Osteocyte (in vitro differentiated cells): ENCODE measurements around the gene DISP2. TPM values are rescaled to one million over a fixed set of nuclear protein-coding genes. Genes with fewer than 3 reads are reported as not detected.
A peak's percentile ranks its signal among the peaks of the same experiment; 100 is the strongest.

Experiments used
- DNase-seq: peaks from one replicate; pipeline ENCODE4 v3.0.0; 2021; ENCODE audit warnings: mixed read lengths; ENCODE audit not compliant: unreplicated experiment; ENCODE audit errors: extremely low spot score
- H3K27ac Mint-ChIP-seq: one replicate; pipeline ENCODE4 v1.8.0; 2021; ENCODE audit warnings: mild to moderate bottlenecking, mixed read lengths; ENCODE audit not compliant: unreplicated experiment
- H3K27me3 Mint-ChIP-seq: one replicate; pipeline ENCODE4 v1.8.0; 2021; ENCODE audit warnings: mixed read lengths; ENCODE audit not compliant: unreplicated experiment
- H3K36me3 Mint-ChIP-seq: one replicate; pipeline ENCODE4 v1.8.0; 2021; ENCODE audit warnings: mixed read lengths; ENCODE audit not compliant: unreplicated experiment
- H3K4me1 Mint-ChIP-seq: one replicate; pipeline ENCODE4 v1.8.0; 2021; ENCODE audit warnings: mixed read lengths; ENCODE audit not compliant: unreplicated experiment
- H3K4me3 Mint-ChIP-seq: one replicate; pipeline ENCODE4 v1.8.0; 2021; ENCODE audit warnings: mild to moderate bottlenecking, moderate library complexity, mixed read lengths; ENCODE audit not compliant: unreplicated experiment
- H3K9me3 Mint-ChIP-seq: one replicate; pipeline ENCODE4 v1.8.0; 2021; ENCODE audit warnings: mixed read lengths; ENCODE audit not compliant: unreplicated experiment
- total RNA-seq: library from RNA; stranded (reverse); gene quantifications from 2 replicates; pipeline ENCODE4 v1.2.1, GENCODE V29; 2021
- TF ChIP-seq, protein P1 (sequence below): fragments of 200-600 bp; sonication (generic); IDR thresholded peaks from 2 replicates; pipeline ENCODE4 v1.5.0; 2021; ENCODE audit warnings: antibody characterized with exemption, mild to moderate bottlenecking, moderate library complexity

The DISP2 gene
- total RNA-seq, 1 donor from 2014 or later: 1.5 TPM

DNA sequence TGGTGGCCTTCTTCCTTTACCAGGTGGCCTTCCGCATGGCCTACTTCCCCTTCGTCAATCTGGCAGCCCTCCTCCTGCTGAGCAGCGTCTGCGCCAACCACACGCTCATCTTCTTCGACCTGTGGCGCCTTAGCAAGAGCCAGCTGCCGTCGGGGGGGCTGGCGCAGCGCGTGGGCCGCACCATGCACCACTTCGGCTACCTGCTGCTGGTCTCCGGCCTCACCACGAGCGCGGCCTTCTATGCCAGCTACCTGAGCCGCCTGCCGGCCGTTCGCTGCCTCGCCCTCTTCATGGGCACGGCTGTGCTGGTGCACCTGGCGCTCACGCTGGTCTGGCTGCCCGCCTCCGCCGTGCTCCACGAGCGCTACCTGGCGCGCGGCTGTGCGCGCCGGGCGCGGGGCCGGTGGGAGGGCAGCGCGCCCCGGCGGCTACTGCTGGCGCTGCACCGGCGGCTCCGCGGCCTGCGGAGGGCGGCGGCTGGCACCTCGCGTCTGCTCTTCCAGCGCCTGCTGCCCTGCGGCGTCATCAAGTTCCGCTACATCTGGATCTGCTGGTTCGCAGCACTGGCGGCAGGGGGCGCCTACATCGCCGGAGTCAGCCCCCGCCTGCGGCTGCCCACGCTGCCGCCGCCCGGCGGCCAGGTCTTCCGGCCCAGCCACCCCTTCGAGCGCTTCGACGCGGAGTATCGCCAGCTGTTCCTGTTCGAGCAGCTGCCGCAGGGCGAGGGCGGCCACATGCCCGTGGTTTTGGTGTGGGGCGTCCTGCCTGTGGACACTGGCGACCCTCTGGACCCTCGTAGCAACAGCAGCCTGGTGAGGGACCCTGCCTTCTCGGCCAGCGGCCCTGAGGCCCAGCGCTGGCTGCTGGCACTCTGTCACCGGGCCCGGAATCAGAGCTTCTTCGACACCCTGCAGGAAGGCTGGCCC is 9.9 kb downstream of the DISP2 start:
- TF ChIP-seq, protein P1, sequence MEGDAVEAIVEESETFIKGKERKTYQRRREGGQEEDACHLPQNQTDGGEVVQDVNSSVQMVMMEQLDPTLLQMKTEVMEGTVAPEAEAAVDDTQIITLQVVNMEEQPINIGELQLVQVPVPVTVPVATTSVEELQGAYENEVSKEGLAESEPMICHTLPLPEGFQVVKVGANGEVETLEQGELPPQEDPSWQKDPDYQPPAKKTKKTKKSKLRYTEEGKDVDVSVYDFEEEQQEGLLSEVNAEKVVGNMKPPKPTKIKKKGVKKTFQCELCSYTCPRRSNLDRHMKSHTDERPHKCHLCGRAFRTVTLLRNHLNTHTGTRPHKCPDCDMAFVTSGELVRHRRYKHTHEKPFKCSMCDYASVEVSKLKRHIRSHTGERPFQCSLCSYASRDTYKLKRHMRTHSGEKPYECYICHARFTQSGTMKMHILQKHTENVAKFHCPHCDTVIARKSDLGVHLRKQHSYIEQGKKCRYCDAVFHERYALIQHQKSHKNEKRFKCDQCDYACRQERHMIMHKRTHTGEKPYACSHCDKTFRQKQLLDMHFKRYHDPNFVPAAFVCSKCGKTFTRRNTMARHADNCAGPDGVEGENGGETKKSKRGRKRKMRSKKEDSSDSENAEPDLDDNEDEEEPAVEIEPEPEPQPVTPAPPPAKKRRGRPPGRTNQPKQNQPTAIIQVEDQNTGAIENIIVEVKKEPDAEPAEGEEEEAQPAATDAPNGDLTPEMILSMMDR: peak; percentile 87
- peak; percentile 94 for DNase-seq
- no peak overlapping the region for H3K4me3 Mint-ChIP-seq
- no peaks in the 10 kb centered on the region for H3K36me3 Mint-ChIP-seq
- H3K27me3 Mint-ChIP-seq: no peaks in the 10 kb centered on the region
- H3K9me3 Mint-ChIP-seq: no peaks in the 10 kb centered on the region
- H3K4me1 Mint-ChIP-seq: peaks cover 14% of the 10 kb centered on the region
- H3K27ac Mint-ChIP-seq: no peak overlapping the region

DNA sequence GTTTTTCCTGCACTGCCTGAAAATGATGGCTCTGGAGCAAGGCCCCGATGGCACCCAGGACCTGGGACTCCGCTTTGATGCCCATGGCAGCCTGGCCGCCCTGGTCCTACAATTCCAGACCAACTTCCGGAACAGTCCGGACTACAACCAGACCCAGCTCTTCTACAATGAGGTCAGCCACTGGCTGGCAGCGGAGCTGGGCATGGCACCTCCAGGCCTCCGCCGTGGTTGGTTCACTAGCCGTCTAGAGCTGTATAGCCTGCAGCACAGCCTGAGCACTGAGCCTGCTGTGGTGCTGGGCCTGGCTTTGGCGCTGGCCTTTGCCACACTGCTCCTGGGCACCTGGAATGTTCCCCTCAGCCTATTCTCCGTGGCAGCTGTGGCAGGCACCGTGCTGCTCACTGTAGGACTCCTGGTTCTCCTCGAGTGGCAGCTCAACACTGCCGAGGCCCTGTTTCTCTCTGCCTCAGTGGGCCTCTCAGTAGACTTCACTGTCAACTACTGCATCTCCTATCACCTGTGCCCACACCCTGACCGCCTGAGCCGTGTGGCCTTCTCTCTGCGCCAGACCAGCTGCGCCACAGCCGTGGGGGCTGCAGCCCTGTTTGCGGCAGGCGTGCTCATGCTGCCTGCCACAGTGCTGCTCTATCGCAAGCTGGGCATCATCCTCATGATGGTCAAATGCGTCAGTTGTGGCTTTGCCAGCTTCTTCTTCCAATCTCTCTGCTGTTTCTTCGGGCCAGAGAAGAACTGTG is 10.9 kb downstream of the DISP2 start:
- Mint-ChIP-seq H3K27ac (no peak overlapping the region), H3K4me1 (peaks cover 18% of the 10 kb centered on the region), H3K9me3 (no peaks in the 10 kb centered on the region), H3K4me3 (no peak overlapping the region), H3K27me3 (no peaks in the 10 kb centered on the region), H3K36me3 (no peaks in the 10 kb centered on the region)
- TF ChIP-seq, protein P1: no peak
- DNase-seq: no peak

DNA sequence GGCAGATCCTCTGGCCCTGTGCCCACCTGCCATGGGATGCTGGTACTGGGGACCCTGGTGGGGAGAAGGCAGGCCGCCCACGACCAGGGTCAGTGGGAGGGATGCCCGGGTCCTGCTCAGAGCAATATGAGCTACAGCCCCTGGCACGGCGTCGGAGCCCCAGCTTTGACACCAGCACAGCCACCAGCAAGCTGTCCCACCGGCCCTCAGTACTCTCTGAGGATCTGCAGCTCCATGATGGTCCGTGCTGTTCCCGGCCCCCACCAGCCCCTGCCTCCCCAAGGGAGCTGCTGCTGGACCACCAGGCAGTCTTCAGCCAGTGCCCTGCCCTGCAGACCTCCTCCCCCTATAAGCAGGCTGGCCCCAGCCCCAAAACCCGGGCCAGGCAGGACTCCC is 11.5 kb downstream of the DISP2 start:
- H3K4me3 Mint-ChIP-seq: no peak overlapping the region
- H3K9me3 Mint-ChIP-seq: no peaks in the 10 kb centered on the region
- peaks cover 18% of the 10 kb centered on the region for H3K4me1 Mint-ChIP-seq
- no peaks in the 10 kb centered on the region for H3K36me3 Mint-ChIP-seq
- DNase-seq: no peak
- no peak overlapping the region for H3K27ac Mint-ChIP-seq
- TF ChIP-seq, protein P1: no peak
- H3K27me3 Mint-ChIP-seq: no peaks in the 10 kb centered on the region

DNA sequence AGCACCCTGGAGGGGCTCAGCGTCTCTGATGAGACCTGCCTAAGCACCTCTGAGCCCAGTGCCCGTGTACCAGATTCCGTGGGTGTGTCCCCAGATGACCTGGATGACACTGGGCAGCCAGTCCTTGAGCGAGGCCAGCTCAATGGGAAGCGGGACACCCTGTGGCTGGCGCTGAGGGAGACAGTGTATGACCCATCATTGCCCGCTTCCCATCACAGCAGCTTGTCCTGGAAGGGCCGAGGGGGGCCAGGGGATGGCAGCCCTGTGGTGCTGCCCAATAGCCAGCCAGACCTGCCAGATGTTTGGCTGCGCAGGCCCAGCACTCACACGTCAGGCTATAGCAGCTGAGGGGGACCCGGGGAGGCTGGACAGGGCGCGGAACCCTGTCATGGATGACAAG is 12.0 kb downstream of the DISP2 start:
- DNase-seq: no peak
- no peaks in the 10 kb centered on the region for H3K27me3 Mint-ChIP-seq
- no peak overlapping the region for H3K27ac Mint-ChIP-seq
- no peak overlapping the region for H3K4me3 Mint-ChIP-seq
- TF ChIP-seq, protein P1: no peak
- no peaks in the 10 kb centered on the region for H3K36me3 Mint-ChIP-seq
- no peaks in the 10 kb centered on the region for H3K9me3 Mint-ChIP-seq
- peaks cover 18% of the 10 kb centered on the region for H3K4me1 Mint-ChIP-seq

DNA sequence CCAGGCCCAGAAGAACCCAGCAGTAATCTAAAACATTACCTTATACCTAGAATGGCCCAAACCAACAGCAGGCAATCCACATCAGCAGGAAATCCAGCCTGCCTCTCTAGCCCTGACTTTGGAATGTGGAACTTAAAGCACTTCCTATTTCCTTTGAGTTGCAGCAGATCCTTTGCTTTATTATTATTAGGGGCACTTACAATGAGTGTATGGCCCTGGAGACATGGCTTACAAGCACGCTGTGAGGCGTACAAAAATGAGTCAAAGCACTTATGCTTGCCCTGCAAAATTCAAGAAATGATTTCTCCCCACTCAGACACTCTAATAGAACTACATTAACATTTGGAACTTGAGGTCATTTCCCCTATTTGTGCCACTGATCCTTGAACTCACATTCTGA is 15.0 kb downstream of the DISP2 start:
- Mint-ChIP-seq H3K36me3 (no peaks in the 10 kb centered on the region), H3K9me3 (no peaks in the 10 kb centered on the region), H3K4me1 (peaks cover 14% of the 10 kb centered on the region), H3K27me3 (no peaks in the 10 kb centered on the region), H3K4me3 (no peak overlapping the region), H3K27ac (no peak overlapping the region)
- DNase-seq: no peak
- TF ChIP-seq, protein P1: no peak
